ENCODE results near the gene ZNF654. TPM values are rescaled to one million over a fixed set of nuclear protein-coding genes. Genes with fewer than 3 reads are reported as not detected.

The ZNF654 gene
- total and polyA plus RNA-seq, 10 of the 15 experiments (the other 5 are each of a cell fraction or from before 2014, with no cell fraction given), result 2.7 to 14.2 (median 10.0) TPM

- RAD21 ChIA-PET (ENCODE audit: unreplicated experiment), result interaction anchor here (0.7 kb wide), 1 partner anchor 70 kb away, joined by 3 read pairs; no protein-coding TSS in a partner anchor
- SMC1A ChIA-PET (ENCODE audit: uncharacterized antibody, unreplicated experiment), result interaction anchor here (0.8 to 2.5 kb wide), 5 partner anchors 8 to 20 kb away, joined by 4 to 12 read pairs (median 6); no protein-coding TSS in a partner anchor
- WGBS (ENCODE audit: insufficient coverage, insufficient replicate concordance, low lambda C conversion rate, missing lambda C conversion rate), result 95% methylated on average over 1 of the region's 1 CpG
- H3K36me3 ChIP-seq (ENCODE audit: control insufficient read depth in 2 of 2, insufficient read depth in 2 of 2, low read length in 1 of 2), result peaks cover 0 to 2% of the 10 kb centered on the region in 2 experiments; a peak in 3 of 4 replicates
- H3K9ac ChIP-seq (ENCODE audit: control insufficient read depth, insufficient read depth, low read length), result no peak overlapping the region
- intact Hi-C loops (cut with micrococcal nuclease; ENCODE audit: unreplicated experiment), result no loop called here
- no peak overlapping the region for H3K4me3 ChIP-seq
- in situ Hi-C loops (cut with MboI), result no loop called here
- no peaks in the 10 kb centered on the region for H3K27me3 ChIP-seq (replicated peaks in 1 of 2; ENCODE audit: control insufficient read depth in 2 of 2, insufficient read depth in 2 of 2, low read length in 1 of 2)
- H3K9me3 ChIP-seq (replicated peaks; ENCODE audit: control insufficient read depth, insufficient read depth, low read length), result no peaks in the 10 kb centered on the region
- no TSS peak for BruUV-seq (replicated peaks)
- POLR2A ChIA-PET, result interaction anchor here (1.1 kb wide), 1 partner anchor 10 kb away, joined by 3 read pairs; no protein-coding TSS in a partner anchor
- TF ChIP-seq NRF1 (conservative IDR thresholded peaks at IDR 0.05; ENCODE audit: low read depth, low read length) (no peak), MYB (IDR thresholded peaks at IDR 0.05; ENCODE audit: borderline replicate concordance, low read depth, low read length) (no peak), RFX5 (IDR thresholded peaks at IDR 0.05; ENCODE audit: low read depth, low read length) (no peak), YBX1 (IDR thresholded peaks at IDR 0.05) (no peak), RB1 (IDR thresholded peaks at IDR 0.05; ENCODE audit: borderline replicate concordance) (no peak), CREB1 (IDR thresholded peaks at IDR 0.05; ENCODE audit: low read depth) (no peak), ZNF592 (IDR thresholded peaks at IDR 0.05) (no peak), HSF1 (IDR thresholded peaks at IDR 0.05; ENCODE audit: low read depth, low read length) (no peak), ZBTB40 (IDR thresholded peaks at IDR 0.05; ENCODE audit: borderline replicate concordance) (no peak), ATF7 (IDR thresholded peaks at IDR 0.05; ENCODE audit: low read depth) (no peak), SIN3A (IDR thresholded peaks at IDR 0.05; ENCODE audit: low read depth, low read length) (no peak), MLLT1 (IDR thresholded peaks at IDR 0.05) (no peak), KDM1A (IDR thresholded peaks at IDR 0.05; ENCODE audit: borderline replicate concordance) (no peak)
- H3K27ac ChIP-seq (ENCODE audit: control insufficient read depth, insufficient read depth), result no peak overlapping the region
- DNase-seq (ENCODE audit: low read depth, low spot score), result no peak
- no peaks in the 10 kb centered on the region for H3K4me1 ChIP-seq (ENCODE audit: control insufficient read depth, insufficient read depth, low read length)
- FAIRE-seq, result no peak
- no peaks in the 10 kb centered on the region for H4K20me1 ChIP-seq (ENCODE audit: control insufficient read depth, insufficient read depth)
- CTCF ChIA-PET, result interaction anchor here (0.6 to 4.6 kb wide), 4 partner anchors 8 to 67 kb away, joined by 3 to 28 read pairs (median 5); no protein-coding TSS in a partner anchor
- no peaks in the 10 kb centered on the region; the same call in 1 of the 2 replicates for H3K79me2 ChIP-seq (ENCODE audit: control insufficient read depth, insufficient read depth, low read length)
- H3K4me2 ChIP-seq (ENCODE audit: control insufficient read depth, insufficient read depth), result no peak overlapping the region
- no peak overlapping the region for H2AFZ ChIP-seq (ENCODE audit: control insufficient read depth, low read depth, low read length)
- no peak for ATAC-seq
Measured at GRCh38 chr3:88131695-88132094, 72.6 kb downstream of the ZNF654 start.
